ENCODE data around the gene ABTB1. TPM values are rescaled to one million over a fixed set of nuclear protein-coding genes. Genes with fewer than 3 reads are reported as not detected.
A peak's percentile ranks its signal among the peaks of the same experiment; 100 is the strongest.

Gene ABTB1
- total RNA-seq, 1 experiment from 2014 or later: 12.5 TPM

DNA sequence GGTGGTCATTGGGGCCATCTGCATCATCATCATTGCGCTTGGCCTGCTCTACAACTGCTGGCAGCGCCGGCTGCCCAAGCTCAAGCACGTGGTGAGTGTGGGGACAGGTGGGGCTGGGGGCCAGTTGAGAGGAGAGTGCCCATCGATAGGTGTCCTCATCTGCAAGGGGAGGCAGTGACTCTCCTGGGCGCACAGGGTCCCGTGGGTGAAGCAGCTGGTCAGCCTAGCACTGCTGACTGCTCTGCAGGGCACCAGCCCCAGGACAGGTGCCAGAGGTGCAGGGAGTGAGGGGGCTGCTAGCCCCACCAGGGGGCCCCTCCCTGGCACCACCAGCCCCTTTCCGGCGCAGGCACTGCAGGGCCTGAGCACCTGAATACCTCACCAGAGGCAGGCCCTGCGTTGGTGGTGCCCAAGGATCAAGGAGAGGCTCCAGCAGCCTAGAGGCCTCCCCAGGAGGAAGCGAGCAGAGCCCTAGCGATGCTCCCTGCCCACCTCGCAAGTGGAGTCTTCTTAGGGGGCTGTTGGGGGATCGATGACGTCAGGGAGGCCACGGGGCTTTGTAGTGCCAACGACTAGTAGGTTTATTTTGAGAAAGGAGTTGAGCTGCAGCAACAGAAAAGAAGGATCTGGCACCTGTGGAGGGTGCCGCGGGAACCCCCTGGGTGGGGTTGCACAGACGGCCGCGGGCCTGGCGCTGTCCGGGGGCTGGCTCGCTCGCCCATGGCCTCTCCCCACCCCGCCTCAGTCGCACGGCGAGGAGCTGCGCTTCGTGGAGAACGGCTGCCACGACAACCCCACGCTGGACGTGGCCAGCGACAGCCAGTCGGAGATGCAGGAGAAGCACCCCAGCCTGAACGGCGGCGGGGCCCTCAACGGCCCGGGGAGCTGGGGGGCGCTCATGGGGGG, 976 bp upstream of the ABTB1 start:
- ATAC-seq (no peak), DNase-seq (ENCODE audit: low spot score) (no peak)
- ChIA-PET CTCF (interaction anchor here (0.9 to 1.9 kb wide), 6 partner anchors 8 to 97 kb away, joined by 3 to 11 read pairs (median 3); no protein-coding TSS in a partner anchor), POLR2A (interaction anchor here (1.8 kb wide), 1 partner anchor 150 kb away, joined by 5 read pairs; no protein-coding TSS in a partner anchor)
- H3K9me3 Mint-ChIP-seq: no peaks in the 10 kb centered on the region
- H3K4me3 Mint-ChIP-seq: peak overlapping the region; percentile 78
- 0 out of 2 replicates have a peak, but pooled peaks have one; percentile 1 for TF ChIP-seq HMGXB4 (CRISPR knock-in tag; IDR thresholded peaks at IDR 0.05)
- no peak for TF ChIP-seq ZNF121 (CRISPR knock-in tag; IDR thresholded peaks at IDR 0.05)
- 0 out of 2 replicates have a peak overlapping the region, but pooled peaks have one; percentile 36 for H3K27ac Mint-ChIP-seq
- H3K27me3 Mint-ChIP-seq (ENCODE audit: low read depth): peaks cover 3% of the 10 kb centered on the region
- H3K36me3 Mint-ChIP-seq: no peaks in the 10 kb centered on the region
- H3K4me1 Mint-ChIP-seq: peaks cover 12% of the 10 kb centered on the region

DNA sequence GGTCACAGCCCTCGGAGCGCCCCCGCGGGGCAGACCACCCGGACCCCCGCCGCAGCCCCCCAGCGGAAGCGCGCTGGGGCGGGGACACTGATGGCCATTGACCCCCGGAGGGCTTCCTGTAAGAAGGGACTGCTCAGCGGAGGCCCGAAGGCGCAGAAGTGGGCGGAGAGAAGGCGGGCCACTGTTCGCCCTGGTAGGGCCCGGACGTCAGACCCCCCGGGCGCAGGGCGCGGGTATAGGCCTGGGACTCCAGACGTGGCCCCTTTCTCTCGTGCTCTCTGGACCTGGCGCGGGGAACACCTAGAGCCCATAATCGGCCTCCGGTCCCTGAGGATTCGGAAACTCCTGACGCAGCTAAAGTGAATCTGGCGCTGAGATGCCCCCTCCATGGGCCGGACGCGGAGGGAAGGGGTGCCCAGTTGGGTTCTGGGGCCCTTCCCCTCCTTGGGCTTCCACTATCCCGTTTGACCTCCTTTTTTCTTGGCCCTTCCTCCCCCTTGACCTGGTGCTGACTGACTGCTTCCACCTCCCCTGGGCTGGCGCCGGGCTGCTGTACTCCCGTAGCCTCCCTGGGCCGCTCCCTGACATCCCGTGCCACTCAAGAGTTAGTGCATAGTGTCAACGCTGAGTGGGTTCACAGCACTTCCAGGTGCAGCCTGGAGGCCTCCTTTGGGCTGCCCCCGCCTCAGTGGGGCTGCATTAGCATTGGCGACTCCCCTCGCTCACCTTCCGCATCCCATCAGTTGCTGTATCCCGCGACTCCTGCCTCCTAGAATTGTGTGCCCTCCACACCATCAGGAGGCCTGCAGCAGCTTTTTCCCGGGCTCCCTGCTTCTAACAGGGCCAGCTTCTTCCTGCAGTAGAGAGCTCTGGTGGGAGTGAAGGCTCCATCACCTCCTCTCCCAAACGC, 694 bp downstream of the ABTB1 start:
- DNase-seq (ENCODE audit: low spot score) (peak; percentile 17), ATAC-seq (peak; percentile 9)
- H3K27me3 Mint-ChIP-seq (ENCODE audit: low read depth): peaks cover 3% of the 10 kb centered on the region
- H3K4me3 Mint-ChIP-seq: peak overlapping the region; percentile 87
- H3K4me1 Mint-ChIP-seq: peaks cover 12% of the 10 kb centered on the region
- H3K27ac Mint-ChIP-seq: no peak overlapping the region
- TF ChIP-seq ZNF423 (CRISPR knock-in tag; IDR thresholded peaks at IDR 0.05) (peak; percentile 73), MXD4 (CRISPR knock-in tag; IDR thresholded peaks at IDR 0.05; ENCODE audit: borderline replicate concordance) (no peak), OVOL2 (CRISPR knock-in tag; IDR thresholded peaks at IDR 0.05; ENCODE audit: borderline replicate concordance) (no peak)
- TF ChIP-seq, protein P1, sequence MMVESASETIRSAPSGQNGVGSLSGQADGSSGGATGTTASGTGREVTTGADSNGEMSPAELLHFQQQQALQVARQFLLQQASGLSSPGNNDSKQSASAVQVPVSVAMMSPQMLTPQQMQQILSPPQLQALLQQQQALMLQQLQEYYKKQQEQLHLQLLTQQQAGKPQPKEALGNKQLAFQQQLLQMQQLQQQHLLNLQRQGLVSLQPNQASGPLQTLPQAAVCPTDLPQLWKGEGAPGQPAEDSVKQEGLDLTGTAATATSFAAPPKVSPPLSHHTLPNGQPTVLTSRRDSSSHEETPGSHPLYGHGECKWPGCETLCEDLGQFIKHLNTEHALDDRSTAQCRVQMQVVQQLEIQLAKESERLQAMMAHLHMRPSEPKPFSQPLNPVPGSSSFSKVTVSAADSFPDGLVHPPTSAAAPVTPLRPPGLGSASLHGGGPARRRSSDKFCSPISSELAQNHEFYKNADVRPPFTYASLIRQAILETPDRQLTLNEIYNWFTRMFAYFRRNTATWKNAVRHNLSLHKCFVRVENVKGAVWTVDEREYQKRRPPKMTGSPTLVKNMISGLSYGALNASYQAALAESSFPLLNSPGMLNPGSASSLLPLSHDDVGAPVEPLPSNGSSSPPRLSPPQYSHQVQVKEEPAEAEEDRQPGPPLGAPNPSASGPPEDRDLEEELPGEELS (CRISPR knock-in tag; IDR thresholded peaks at IDR 0.05): 0 out of 2 replicates have a peak, but pooled peaks have one; percentile 8
- TF ChIP-seq, protein P2, sequence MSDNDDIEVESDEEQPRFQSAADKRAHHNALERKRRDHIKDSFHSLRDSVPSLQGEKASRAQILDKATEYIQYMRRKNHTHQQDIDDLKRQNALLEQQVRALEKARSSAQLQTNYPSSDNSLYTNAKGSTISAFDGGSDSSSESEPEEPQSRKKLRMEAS (CRISPR knock-in tag; IDR thresholded peaks at IDR 0.05): 0 out of 2 replicates have a peak, but pooled peaks have one; percentile 21
- no peaks in the 10 kb centered on the region for H3K9me3 Mint-ChIP-seq
- CTCF ChIA-PET: interaction anchor here (1.1 kb wide), 1 partner anchor 24 kb away, joined by 5 read pairs; no protein-coding TSS in a partner anchor
- POLR2A ChIA-PET: interaction anchor here (0.5 kb wide), 1 partner anchor 8 kb away, joined by 4 read pairs; no protein-coding TSS in a partner anchor
- H3K36me3 Mint-ChIP-seq: no peaks in the 10 kb centered on the region

- Mint-ChIP-seq H3K36me3 (no peaks in the 10 kb centered on the region), H3K9me3 (no peaks in the 10 kb centered on the region), H3K4me3 (peak overlapping the region; percentile 87), H3K27me3 (ENCODE audit: low read depth) (peaks cover 3% of the 10 kb centered on the region), H3K4me1 (peaks cover 12% of the 10 kb centered on the region), H3K27ac (no peak overlapping the region)
- DNase-seq (ENCODE audit: low spot score): no peak
- ChIA-PET CTCF (no interaction called here), POLR2A (no interaction called here)
- ATAC-seq: no peak
- TF ChIP-seq RORB (CRISPR knock-in tag; IDR thresholded peaks at IDR 0.05) (no peak), ZNF396 (CRISPR knock-in tag; IDR thresholded peaks at IDR 0.05; ENCODE audit: borderline replicate concordance) (no peak), GTF2I (CRISPR knock-in tag; conservative IDR thresholded peaks at IDR 0.05) (no peak), ZBTB21 (CRISPR knock-in tag; IDR thresholded peaks at IDR 0.05; ENCODE audit: borderline replicate concordance) (no peak), JUN (CRISPR knock-in tag; IDR thresholded peaks at IDR 0.05) (no peak), ZBTB43 (CRISPR knock-in tag; IDR thresholded peaks at IDR 0.05) (no peak), CBFB (CRISPR knock-in tag; IDR thresholded peaks at IDR 0.05; ENCODE audit: low read depth) (no peak), ZNF512 (CRISPR knock-in tag; IDR thresholded peaks at IDR 0.05; ENCODE audit: borderline replicate concordance) (no peak)
These were observed 1.5 kb downstream of the ABTB1 start for GRCh38 chr3:127674101-127674721.
